ENCODE measurements around the gene FHAD1.

The FHAD1 gene

DNA sequence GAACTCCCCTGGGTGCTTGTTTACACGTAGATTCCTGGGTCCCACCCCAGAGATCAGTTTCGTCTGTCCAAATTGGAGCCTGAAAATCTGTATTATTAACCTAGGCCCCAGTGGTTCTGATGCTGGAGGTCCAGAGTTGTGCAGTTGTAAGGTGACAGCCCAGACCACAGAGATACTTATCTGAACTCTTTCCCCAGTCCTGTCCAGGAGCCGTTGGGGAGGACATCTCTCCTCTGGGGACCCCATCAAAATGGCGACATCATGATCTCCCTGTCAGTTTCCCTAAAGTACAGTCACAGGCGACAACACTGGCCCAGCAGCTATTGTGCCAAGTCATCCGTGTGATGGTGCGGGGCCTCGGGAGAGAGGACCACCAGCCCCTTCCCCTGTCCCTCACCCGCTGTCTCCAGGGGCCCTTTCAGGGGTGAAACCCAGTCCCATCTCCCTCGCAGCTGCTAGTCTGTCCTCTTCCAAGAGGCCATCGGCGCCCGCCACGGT is 161.9 kb downstream of the FHAD1 start:
- TF ChIP-seq FOXP2 (optimal IDR thresholded peaks at IDR 0.05; ENCODE audit: borderline replicate concordance, extremely low read depth, extremely low read length, insufficient read depth) (no peak), REST (IDR thresholded peaks at IDR 0.05; ENCODE audit: insufficient read depth in 1 of 2, low read depth in 2 of 2, low read length in 2 of 2) (no peak), TAF1 (IDR thresholded peaks at IDR 0.05; ENCODE audit: borderline replicate concordance, insufficient read depth, low read length) (no peak), SIN3A (IDR thresholded peaks at IDR 0.05; ENCODE audit: borderline replicate concordance, insufficient read depth, low read length) (no peak), POLR2AphosphoS5 (IDR thresholded peaks at IDR 0.05; ENCODE audit: low read depth, low read length) (no peak)

GRCh38 chr1:15409388-15410222 is 162.6 kb downstream of the FHAD1 start, which contains the start of gene EFHD2:
Gene EFHD2, plus strand, starts transcription at chr1:15409888. Its CDS starts 84 bp downstream, at chr1:15409972.
- no peak for TF ChIP-seq FOXP2 (optimal IDR thresholded peaks at IDR 0.05; ENCODE audit: borderline replicate concordance, extremely low read depth, extremely low read length, insufficient read depth)
- no peak for TF ChIP-seq SIN3A (IDR thresholded peaks at IDR 0.05; ENCODE audit: borderline replicate concordance, insufficient read depth, low read length)
- TF ChIP-seq POLR2AphosphoS5 (IDR thresholded peaks at IDR 0.05; ENCODE audit: low read depth, low read length), result peak; percentile 62; the same call in 1 of the 2 replicates
- TF ChIP-seq REST (IDR thresholded peaks at IDR 0.05; ENCODE audit: insufficient read depth in 1 of 2, low read depth in 2 of 2, low read length in 2 of 2), result no peak
- 0 out of 2 replicates have a peak, but pooled peaks have one; percentile 49 for TF ChIP-seq TAF1 (IDR thresholded peaks at IDR 0.05; ENCODE audit: borderline replicate concordance, insufficient read depth, low read length)

DNA sequence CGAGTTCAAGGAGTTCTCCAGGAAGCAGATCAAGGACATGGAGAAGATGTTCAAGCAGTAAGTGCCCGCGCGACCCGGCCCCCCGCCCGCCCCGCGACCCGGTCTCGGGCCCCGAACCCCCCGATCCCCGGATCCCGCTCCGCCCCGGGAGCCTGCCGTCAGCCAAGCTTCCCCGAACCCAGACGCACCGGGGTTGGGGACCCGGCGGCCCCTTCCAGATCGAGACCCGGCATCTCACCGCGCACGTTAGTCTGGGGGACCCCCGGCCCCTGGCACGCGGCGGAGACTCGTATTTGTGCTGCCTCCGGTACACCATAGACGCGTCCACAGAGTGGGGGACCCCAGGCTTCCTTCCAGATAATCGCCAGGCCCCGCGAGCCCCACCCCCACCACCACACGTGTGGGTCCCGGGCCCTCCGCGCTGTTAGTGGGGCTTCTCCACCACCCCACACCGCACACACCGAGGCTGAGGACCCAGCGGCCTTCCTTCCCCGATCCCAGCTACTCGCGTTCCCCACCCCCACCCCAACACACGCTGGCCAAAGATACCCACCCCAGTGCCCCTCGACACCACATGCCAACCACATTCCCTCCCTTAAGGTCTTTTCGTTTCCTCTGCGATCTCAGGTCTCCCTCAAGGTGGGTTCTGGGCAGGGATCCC is 163.3 kb downstream of the FHAD1 start:
- TF ChIP-seq FOXP2 (optimal IDR thresholded peaks at IDR 0.05; ENCODE audit: borderline replicate concordance, extremely low read depth, extremely low read length, insufficient read depth), result no peak
- TF ChIP-seq SIN3A (IDR thresholded peaks at IDR 0.05; ENCODE audit: borderline replicate concordance, insufficient read depth, low read length), result no peak
- no peak for TF ChIP-seq POLR2AphosphoS5 (IDR thresholded peaks at IDR 0.05; ENCODE audit: low read depth, low read length)
- TF ChIP-seq TAF1 (IDR thresholded peaks at IDR 0.05; ENCODE audit: borderline replicate concordance, insufficient read depth, low read length), result no peak
- no peak for TF ChIP-seq REST (IDR thresholded peaks at IDR 0.05; ENCODE audit: insufficient read depth in 1 of 2, low read depth in 2 of 2, low read length in 2 of 2)

DNA sequence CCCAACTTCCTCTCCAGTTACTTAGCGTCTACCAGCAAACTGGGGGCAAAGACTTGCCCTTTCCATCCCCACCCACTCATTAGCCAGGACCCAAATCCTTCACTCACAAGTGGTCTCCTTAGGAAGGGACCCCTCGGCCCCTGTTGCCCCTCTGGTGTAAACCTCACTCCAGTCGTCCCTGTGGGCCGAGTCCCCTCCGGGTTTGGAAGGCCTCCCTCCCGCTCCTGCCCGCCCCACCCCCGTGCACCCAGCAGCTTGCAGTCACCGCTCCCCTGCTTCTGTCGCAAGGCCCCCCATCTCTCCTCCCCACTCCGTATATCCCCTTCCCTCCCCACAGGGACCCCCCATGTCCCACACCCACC is 163.8 kb downstream of the FHAD1 start:
- no peak for TF ChIP-seq FOXP2 (optimal IDR thresholded peaks at IDR 0.05; ENCODE audit: borderline replicate concordance, extremely low read depth, extremely low read length, insufficient read depth)
- TF ChIP-seq REST (IDR thresholded peaks at IDR 0.05; ENCODE audit: insufficient read depth in 1 of 2, low read depth in 2 of 2, low read length in 2 of 2), result no peak
- TF ChIP-seq TAF1 (IDR thresholded peaks at IDR 0.05; ENCODE audit: borderline replicate concordance, insufficient read depth, low read length), result no peak
- no peak for TF ChIP-seq SIN3A (IDR thresholded peaks at IDR 0.05; ENCODE audit: borderline replicate concordance, insufficient read depth, low read length)
- TF ChIP-seq POLR2AphosphoS5 (IDR thresholded peaks at IDR 0.05; ENCODE audit: low read depth, low read length), result no peak
